Tibial artery (tissue), 4 donors: ENCODE results near the gene UPP2.

Experiments used
- DNase-seq, 2 donors: peaks; one replicate each; pipeline ENCODE4 v3.0.0-alpha.2; 2019
- H3K27ac ChIP-seq, 2 donors: fragments of 200-600 bp; sonication (generic) in 1 of 2; 1 replicate in 1 of 2; 2 replicates in 1 of 2; pipeline ENCODE4 v1.5.1; 2018 to 2019; ENCODE audit warnings: mild to moderate bottlenecking in 1 of 2
- H3K27me3 ChIP-seq, 2 donors: fragments of 200-600 bp; sonication (generic) in 1 of 2; one replicate each; pipeline versions ENCODE4 v1.5.1 to v1.6.0; 2016 to 2019
- H3K36me3 ChIP-seq, 3 donors: fragments of 200-600 bp; sonication (generic) in 2 of 3; one replicate each; pipeline ENCODE4 v1.5.1; 2016 to 2019; ENCODE audit warnings: mild to moderate bottlenecking in 2 of 3
- H3K4me1 ChIP-seq, 4 donors: fragments of 200-600 bp; sonication (generic) in 2 of 4; 1 replicate in 3 of 4; 2 replicates in 1 of 4; pipeline ENCODE4 v1.5.1; 2016 to 2019
- H3K4me3 ChIP-seq, 2 donors: fragments of 200-600 bp; sonication (generic) in 1 of 2; 1 replicate in 1 of 2; 2 replicates in 1 of 2; pipeline ENCODE4 v1.5.1; 2018 to 2019; ENCODE audit warnings: mild to moderate bottlenecking in 2 of 2
- H3K9me3 ChIP-seq, 3 donors: fragments of 200-600 bp; sonication (generic) in 1 of 3; one replicate each; pipeline ENCODE4 v1.5.1; 2016 to 2019
- CTCF ChIP-seq, 2 experiments: fragments of 200-600 bp in 1 of 2; fragments of 450-650 bp in 1 of 2; IDR thresholded peaks; one replicate each; pipeline ENCODE4 v1.5.1; 2017 to 2019; ENCODE audit warnings: antibody characterized with exemption in 2 of 2, mild to moderate bottlenecking in 1 of 2, moderate library complexity in 1 of 2
- intact Hi-C: fragments of 100-400 bp; cut with DNase I; formaldehyde crosslinking; loops from one replicate; pipeline ENCODE4 v1.15.0; 2023; ENCODE audit warnings: low total_unique reads

UPP2 gene

GRCh38 chr2:158142568-158143332 is 41.1 kb downstream of the UPP2 start:
- Histone ChIP-seq H3K27ac (no peak overlapping the region), H3K27me3 (no peaks in the 10 kb centered on the region), H3K4me3 (no peak overlapping the region), H3K9me3 (no peaks in the 10 kb centered on the region), H3K4me1 (no peaks in the 10 kb centered on the region), H3K36me3 (no peaks in the 10 kb centered on the region)
- TF ChIP-seq CTCF (IDR thresholded peaks at IDR 0.05): no peak
- intact Hi-C loops: no loop called here
- no peak for DNase-seq

GRCh38 chr2:158143703-158144360 is 42.2 kb downstream of the UPP2 start:
- no peaks in the 10 kb centered on the region for H3K36me3 ChIP-seq
- DNase-seq: no peak
- H3K9me3 ChIP-seq: no peaks in the 10 kb centered on the region
- no peak for TF ChIP-seq CTCF (IDR thresholded peaks at IDR 0.05)
- H3K27ac ChIP-seq: no peak overlapping the region
- intact Hi-C loops: no loop called here
- no peak overlapping the region for H3K4me3 ChIP-seq
- H3K27me3 ChIP-seq: no peaks in the 10 kb centered on the region
- no peaks in the 10 kb centered on the region for H3K4me1 ChIP-seq

GRCh38 chr2:158144914-158145625 is 43.4 kb downstream of the UPP2 start:
- H3K27ac ChIP-seq: no peak overlapping the region
- H3K36me3 ChIP-seq: no peaks in the 10 kb centered on the region
- intact Hi-C loops: no loop called here
- no peak overlapping the region for H3K4me3 ChIP-seq
- TF ChIP-seq CTCF (IDR thresholded peaks at IDR 0.05): no peak
- H3K9me3 ChIP-seq: no peaks in the 10 kb centered on the region
- no peaks in the 10 kb centered on the region for H3K4me1 ChIP-seq
- DNase-seq: no peak
- no peaks in the 10 kb centered on the region for H3K27me3 ChIP-seq

GRCh38 chr2:158153270-158154015 is 51.8 kb downstream of the UPP2 start:
- intact Hi-C loops: no loop called here
- Histone ChIP-seq H3K27me3 (no peaks in the 10 kb centered on the region), H3K4me1 (no peaks in the 10 kb centered on the region), H3K9me3 (no peaks in the 10 kb centered on the region), H3K27ac (no peak overlapping the region), H3K36me3 (no peaks in the 10 kb centered on the region), H3K4me3 (no peak overlapping the region)
- DNase-seq: no peak
- TF ChIP-seq CTCF (IDR thresholded peaks at IDR 0.05): no peak

- no peaks in the 10 kb centered on the region for H3K27me3 ChIP-seq
- H3K9me3 ChIP-seq: no peaks in the 10 kb centered on the region
- TF ChIP-seq CTCF (IDR thresholded peaks at IDR 0.05): no peak
- no peaks in the 10 kb centered on the region for H3K4me1 ChIP-seq
- H3K36me3 ChIP-seq: no peaks in the 10 kb centered on the region
- intact Hi-C loops: no loop called here
- no peak for DNase-seq
- H3K4me3 ChIP-seq: no peak overlapping the region
- no peak overlapping the region for H3K27ac ChIP-seq
Observed at GRCh38 chr2:158154596-158154995, 52.9 kb downstream of the UPP2 start.
